H1 (cell line): ENCODE measurements around the gene CACNA1C. TPM values are rescaled to one million over a fixed set of nuclear protein-coding genes. Genes with fewer than 3 reads are reported as not detected.

Source experiments
- CTCF ChIA-PET: fragments of 300-600 bp; sonication (Branson Sonifier 250); formaldehyde crosslinking; loops from one replicate; lab custom pipeline; 2021; ENCODE audit not compliant: partially characterized antibody; lab: Charles Lee
- POLR2A ChIA-PET: fragments of 300-600 bp; sonication (Branson Sonifier 250); formaldehyde crosslinking; loops from one replicate; lab custom pipeline; 2021; ENCODE audit warnings: inconsistent platforms; ENCODE audit not compliant: partially characterized antibody; lab: Charles Lee
- DNase-seq, 2 experiments: peaks; one replicate each; pipeline versions ENCODE4 v3.0.0 to v3.0.0-alpha.2; 2010 to 2022; ENCODE audit warnings: low spot score in 2 of 2, low read depth in 1 of 2, mixed read lengths in 1 of 2
- FAIRE-seq: peaks from 2 replicates; lab custom pipeline; 2011; peaks lifted over from hg19 to GRCh38; lab: Jason Lieb, UNC
- H2AFZ ChIP-seq: 2 replicates; pipeline ENCODE4 v1.8.1; 2012; ENCODE audit warnings: low read length, inconsistent platforms
- H2AK5ac ChIP-seq: 2 replicates; pipeline ENCODE4 v1.6.1; 2013; ENCODE audit warnings: low read depth, low read length
- H2BK120ac ChIP-seq: replicated peaks from 2 replicates; pipeline ENCODE3; 2013; ENCODE audit warnings: low read depth, low read length, inconsistent platforms
- H2BK12ac ChIP-seq: 2 replicates; pipeline ENCODE4 v1.6.1; 2013; ENCODE audit warnings: low read depth, low read length
- H2BK15ac ChIP-seq: 2 replicates; pipeline ENCODE4 v1.6.1; 2013; ENCODE audit warnings: low read length
- H2BK20ac ChIP-seq: 2 replicates; pipeline ENCODE4 v1.6.1; 2013; ENCODE audit warnings: low read length
- H2BK5ac ChIP-seq: 2 replicates; pipeline ENCODE4 v1.6.1; 2013; ENCODE audit warnings: low read depth, low read length
- H3K14ac ChIP-seq: 2 replicates; pipeline ENCODE4 v1.6.1; 2013; ENCODE audit warnings: inconsistent platforms; ENCODE audit not compliant: insufficient read length
- H3K18ac ChIP-seq: 2 replicates; pipeline ENCODE4 v1.6.1; 2013; ENCODE audit warnings: low read length; ENCODE audit errors: extremely low read depth
- H3K23ac ChIP-seq: 2 replicates; pipeline ENCODE4 v1.6.1; 2013; ENCODE audit warnings: inconsistent platforms; ENCODE audit not compliant: insufficient read length
- H3K23me2 ChIP-seq: 2 replicates; pipeline ENCODE4 v1.6.1; 2013; ENCODE audit warnings: low read depth, low read length
- H3K27ac ChIP-seq: 2 replicates; pipeline ENCODE4 v1.6.1; 2011; ENCODE audit warnings: low read depth, low read length, inconsistent platforms
- H3K27me3 ChIP-seq, 4 experiments: replicated peaks in 1 of 4; 1 replicate in 1 of 4; 2 replicates in 3 of 4; pipeline versions ENCODE4 v1.6.1 to v1.8.1; 2011 to 2013; ENCODE audit warnings: low read length in 3 of 4, mild to moderate bottlenecking in 3 of 4, inconsistent platforms in 2 of 4, mixed read lengths in 2 of 4, moderate library complexity in 1 of 4; ENCODE audit not compliant: control insufficient read depth in 3 of 4, insufficient read depth in 3 of 4; ENCODE audit errors: extremely low read depth in 1 of 4
- H3K36me3 ChIP-seq, 4 experiments: 2 replicates each; pipeline versions ENCODE4 v1.6.1 to v1.8.1; 2011 to 2013; ENCODE audit warnings: mild to moderate bottlenecking in 4 of 4, low read length in 3 of 4, moderate library complexity in 2 of 4, control low read depth in 1 of 4, inconsistent platforms in 1 of 4; ENCODE audit not compliant: insufficient read depth in 4 of 4, control insufficient read depth in 2 of 4
- H3K4ac ChIP-seq: replicated peaks from 2 replicates; pipeline ENCODE3; 2013; ENCODE audit warnings: low read length, low read depth, mixed read lengths, inconsistent platforms; ENCODE audit not compliant: insufficient read length
- H3K4me1 ChIP-seq, 4 experiments: replicated peaks in 1 of 4; 1 replicate in 1 of 4; 2 replicates in 3 of 4; pipeline versions ENCODE4 v1.6.1 to v1.8.1; 2011 to 2013; ENCODE audit warnings: low read length in 3 of 4, inconsistent platforms in 2 of 4, mixed read lengths in 1 of 4; ENCODE audit not compliant: insufficient read depth in 4 of 4, control insufficient read depth in 3 of 4
- H3K4me2 ChIP-seq, 2 experiments: 2 replicates each; pipeline versions ENCODE4 v1.6.1 to v1.8.1; 2011 to 2013; ENCODE audit warnings: low read depth in 2 of 2, low read length in 2 of 2, control low read depth in 1 of 2, inconsistent platforms in 1 of 2, mild to moderate bottlenecking in 1 of 2; ENCODE audit not compliant: insufficient read depth in 1 of 2
- H3K4me3 ChIP-seq, 4 experiments: fragments of 200-600, 300-600 bp in 1 of 4; sonication (generic), shearing (Covaris generic), sonication (Bioruptor Twin) in 1 of 4; 2 replicates each; pipeline versions ENCODE4 v1.5.1 to v1.8.1; 2011 to 2016; ENCODE audit warnings: low read length in 4 of 4, low read depth in 3 of 4, control low read depth in 2 of 4, inconsistent platforms in 2 of 4, mild to moderate bottlenecking in 2 of 4, mixed read lengths in 1 of 4, moderate library complexity in 1 of 4; ENCODE audit not compliant: insufficient read depth in 2 of 4; ENCODE audit errors: extremely low read depth in 1 of 4
- H3K56ac ChIP-seq: replicated peaks from 2 replicates; pipeline ENCODE3; 2013; ENCODE audit warnings: low read depth, mild to moderate bottlenecking, mixed read lengths, low read length, inconsistent platforms; ENCODE audit not compliant: insufficient read length
- H3K79me1 ChIP-seq: 2 replicates; pipeline ENCODE4 v1.6.1; 2013; ENCODE audit warnings: low read depth, low read length, control low read depth
- H3K79me2 ChIP-seq, 2 experiments: 2 replicates each; pipeline versions ENCODE4 v1.6.1 to v1.8.1; 2012 to 2013; ENCODE audit warnings: low read length in 2 of 2, mild to moderate bottlenecking in 2 of 2, inconsistent platforms in 1 of 2; ENCODE audit not compliant: insufficient read depth in 2 of 2, control insufficient read depth in 1 of 2
- H3K9ac ChIP-seq, 4 experiments: replicated peaks in 1 of 4; 1 replicate in 1 of 4; 2 replicates in 3 of 4; pipeline versions ENCODE4 v1.6.1 to v1.8.1; 2011 to 2013; ENCODE audit warnings: low read depth in 3 of 4, low read length in 3 of 4, control low read depth in 2 of 4, mild to moderate bottlenecking in 2 of 4, moderate library complexity in 2 of 4, inconsistent platforms in 1 of 4; ENCODE audit errors: extremely low read depth in 1 of 4
- H3K9me3 ChIP-seq, 2 experiments: 2 replicates each; pipeline versions ENCODE4 v1.6.1 to v1.8.1; 2012 to 2013; ENCODE audit warnings: mild to moderate bottlenecking in 2 of 2, moderate library complexity in 2 of 2, control low read depth in 1 of 2, inconsistent platforms in 1 of 2, low read depth in 1 of 2, low read length in 1 of 2, mixed read lengths in 1 of 2; ENCODE audit not compliant: insufficient read depth in 2 of 2
- H4K20me1 ChIP-seq, 2 experiments: replicated peaks in 1 of 2; 2 replicates each; pipeline versions ENCODE3 to v1.8.1; 2011 to 2013; ENCODE audit warnings: inconsistent platforms in 2 of 2, low read length in 2 of 2, mild to moderate bottlenecking in 1 of 2; ENCODE audit not compliant: insufficient read depth in 2 of 2, control insufficient read depth in 1 of 2
- H4K5ac ChIP-seq: 2 replicates; pipeline ENCODE4 v1.6.1; 2013; ENCODE audit warnings: low read length, low read depth, mixed read lengths, inconsistent platforms; ENCODE audit not compliant: insufficient read length
- H4K8ac ChIP-seq: 2 replicates; pipeline ENCODE4 v1.8.0; 2013; ENCODE audit warnings: mild to moderate bottlenecking, moderate library complexity, low read length, inconsistent platforms; ENCODE audit not compliant: insufficient read depth; ENCODE audit errors: extremely low read depth
- H4K91ac ChIP-seq: replicated peaks from 2 replicates; pipeline ENCODE3; 2013; ENCODE audit warnings: low read length, mixed read lengths, inconsistent platforms; ENCODE audit not compliant: insufficient read length
- ATF3 ChIP-seq: IDR thresholded peaks from 2 replicates; pipeline ENCODE4 v1.6.1; 2011; ENCODE audit warnings: low read depth, mild to moderate bottlenecking, low read length; ENCODE audit not compliant: insufficient read depth
- CBX5 ChIP-seq: fragments of 300-800, 300-1000 bp; sonication (generic); IDR thresholded peaks from 2 replicates; pipeline ENCODE4 v1.7.1; 2016; ENCODE audit warnings: antibody characterized with exemption, low read length, low read depth
- CHD2 ChIP-seq: IDR thresholded peaks from 2 replicates; pipeline ENCODE4 v1.6.1; 2012; ENCODE audit warnings: low read length, improper control_type of control experiment
- CTBP2 ChIP-seq: IDR thresholded peaks from 2 replicates; pipeline ENCODE4 v1.7.0; 2011; ENCODE audit warnings: borderline replicate concordance, mild to moderate bottlenecking, moderate library complexity, mixed read lengths, low read length; ENCODE audit not compliant: insufficient read depth, insufficient read length
- E2F6 ChIP-seq: IDR thresholded peaks from 2 replicates; pipeline ENCODE4 v1.6.1; 2012; ENCODE audit warnings: inconsistent platforms
- EGR1 ChIP-seq: IDR thresholded peaks from 2 replicates; pipeline ENCODE4 v1.6.1; 2011; ENCODE audit warnings: low read depth, low read length, borderline replicate concordance
- KDM1A ChIP-seq: fragments of 200-600, 300-600 bp; sonication (generic); IDR thresholded peaks from 2 replicates; pipeline ENCODE4 v1.7.1; 2016; ENCODE audit warnings: mild to moderate bottlenecking, low read length, borderline replicate concordance
- KDM4A ChIP-seq: IDR thresholded peaks from one replicate; pipeline ENCODE4 v1.7.1; 2012; ENCODE audit warnings: low read depth, mild to moderate bottlenecking, moderate library complexity, low read length, inconsistent platforms; ENCODE audit not compliant: severe bottlenecking
- KDM5A ChIP-seq: fragments of 200-600 bp; IDR thresholded peaks from 2 replicates; pipeline ENCODE4 v1.7.1; 2012; ENCODE audit warnings: mild to moderate bottlenecking, low read length, inconsistent platforms, mixed read lengths
- POU5F1 ChIP-seq: IDR thresholded peaks from 2 replicates; pipeline ENCODE4 v1.6.1; 2011; ENCODE audit warnings: low read depth, mild to moderate bottlenecking, low read length, moderate library complexity
- RAD21 ChIP-seq, 2 experiments: IDR thresholded peaks in 1 of 2; conservative IDR thresholded peaks in 1 of 2; 2 replicates each; pipeline ENCODE4 v1.6.1; 2011; ENCODE audit warnings: low read depth in 2 of 2, low read length in 2 of 2, improper control_type of control experiment in 1 of 2, inconsistent platforms in 1 of 2, mild to moderate bottlenecking in 1 of 2, moderate library complexity in 1 of 2
- ZNF274 ChIP-seq: IDR thresholded peaks from 2 replicates; pipeline ENCODE4 v1.7.0; 2012; ENCODE audit warnings: low read length, borderline replicate concordance; ENCODE audit errors: extremely low read depth
- WGBS, 2 experiments: shearing (Covaris generic) in 1 of 2; methylation state at CpG; one replicate each; pipeline versions ENCODE4 v1.1.6 to v1.1.7; 2013 to 2015; ENCODE audit warnings: low lambda C conversion rate in 2 of 2, mixed read lengths in 2 of 2, inconsistent platforms in 1 of 2, low coverage in 1 of 2, missing lambda C conversion rate in 1 of 2; ENCODE audit not compliant: insufficient replicate concordance in 2 of 2, insufficient coverage in 1 of 2, insufficient read length in 1 of 2; ENCODE audit errors: extremely low coverage in 1 of 2, missing lambda C conversion rate in 1 of 2; 5-methylcytosine and 5-hydroxymethylcytosine counted together
- polyA plus RNA-seq, 7 experiments: library from polyadenylated mRNA; depleted of rRNA in 3 of 7; stranded (reverse) in 5 of 7; unstranded in 2 of 7; fragments of >200 nt in 5 of 7; fragments of 200-250 nt in 2 of 7; gene quantifications; 1 replicate in 5 of 7; 2 replicates in 1 of 7; 4 replicates in 1 of 7; pipeline versions ENCODE4 v1.2.1 to v1.2.3, GENCODE V29; 2011 to 2013; ENCODE audit warnings: missing spikeins in 2 of 7, mixed read lengths in 2 of 7
- total RNA-seq: library from RNA; stranded (reverse); fragmentation: NEBNext Ultra II Directional; extraction: Animal tissue kit (Norgen Biotek cat#: 25700); gene quantifications from 2 replicates; pipeline ENCODE4 v1.2.1, GENCODE V29; 2021

CACNA1C gene
- total and polyA plus RNA-seq, 2 of the 8 experiments (the other 6 are each of a cell fraction or from before 2014, with no cell fraction given), result 1.3 TPM

- Histone ChIP-seq H3K23ac (no peak overlapping the region), H2BK20ac (no peak overlapping the region), H2BK15ac (no peak overlapping the region), H3K27me3 (peaks cover 0 to 1% (median 0%) of the 10 kb centered on the region in 4 experiments; a peak in 1 of 7 replicates), H3K4me1 (no peaks in the 10 kb centered on the region; a peak in 1 of 7 replicates), H3K4ac (no peak overlapping the region), H2BK5ac (no peak overlapping the region), H3K18ac (no peak overlapping the region), H3K9ac (no peak overlapping the region), H3K27ac (no peak overlapping the region), H2AFZ (no peak overlapping the region), H3K9me3 (0 out of 4 replicates have a peak, but pooled peaks cover 0 to 2% of the 10 kb centered on the region in 2 experiments), H3K79me2 (no peaks in the 10 kb centered on the region), H2BK120ac (no peak overlapping the region), H3K56ac (no peak overlapping the region), H2AK5ac (no peak overlapping the region), H4K91ac (no peak overlapping the region), H3K23me2 (0 out of 2 replicates have a peak, but pooled peaks cover 3% of the 10 kb centered on the region), H3K4me2 (no peak overlapping the region), H3K36me3 (no peaks in the 10 kb centered on the region), H3K4me3 (no peak overlapping the region), H2BK12ac (no peak overlapping the region), H3K79me1 (no peaks in the 10 kb centered on the region), H4K8ac (no peak overlapping the region), H4K20me1 (peaks cover 0 to 2% of the 10 kb centered on the region in 2 experiments), H3K14ac (no peak overlapping the region), H4K5ac (no peak overlapping the region)
- FAIRE-seq, result no peak
- ChIA-PET POLR2A (no interaction called here), CTCF (interaction anchor here (0.6 to 1.3 kb wide), 4 partner anchors 10 to 43 kb away, joined by 3 to 4 read pairs (median 4); no protein-coding TSS in a partner anchor)
- no peak for DNase-seq
- 89% methylated on average over 7 of the region's 7 CpGs; no CpG with 5 or more reads in 1 of the 2 experiments for WGBS, 2 experiments
- TF ChIP-seq KDM1A (no peak), CBX5 (no peak), EGR1 (no peak), CHD2 (no peak), KDM5A (no peak), CTBP2 (no peak), POU5F1 (no peak), E2F6 (no peak), KDM4A (no peak), RAD21 (IDR thresholded peaks at IDR 0.05 in 1 of 2, conservative IDR thresholded peaks at IDR 0.05 in 1 of 2; ENCODE audit: low read depth in 2 of 2, low read length in 2 of 2) (no peak), ATF3 (no peak), ZNF274 (no peak)
Measured at GRCh38 chr12:2097617-2098016, 44.8 kb downstream of the CACNA1C start.
